SK-N-SH (cell line): Measurements from ENCODE around the gene PSMD1. TPM values are rescaled to one million over a fixed set of nuclear protein-coding genes. Genes with fewer than 3 reads are reported as not detected.

Experiments
- CTCF ChIA-PET: fragments of 300-600, 350-600 bp; formaldehyde crosslinking; extraction: SDS; loops from one replicate; lab custom pipeline; 2021; lab: Yijun Ruan, JAX
- POLR2A ChIA-PET: fragments of 350-600 bp; sonication (Branson Sonifier 250); formaldehyde crosslinking; extraction: SDS; loops from one replicate; lab custom pipeline; 2020; ENCODE audit warnings: antibody characterized with exemption, inconsistent platforms; lab: Yijun Ruan, JAX
- DNase-seq: peaks from one replicate; pipeline ENCODE4 v3.0.0; 2012
- H2AFZ ChIP-seq: fragments of 200-600 bp; sonication (generic); 2 replicates; pipeline ENCODE4 v1.8.1; 2016; ENCODE audit warnings: antibody characterized with exemption, mild to moderate bottlenecking, low read depth
- H3F3A ChIP-seq: fragments of 200-600 bp; sonication (generic); replicated peaks from 2 replicates; pipeline ENCODE3; 2016; ENCODE audit warnings: antibody characterized with exemption, mild to moderate bottlenecking; ENCODE audit not compliant: insufficient read depth
- H3K27ac ChIP-seq, 2 experiments: fragments of 200-500 bp in 1 of 2; fragments of 200-600 bp in 1 of 2; sonication (Bioruptor generic) in 1 of 2; sonication (generic), shearing (Covaris generic) in 1 of 2; 2 replicates each; pipeline versions ENCODE4 v1.5.1 to v1.6.1; 2014 to 2016; ENCODE audit warnings: low read depth in 2 of 2, inconsistent platforms in 1 of 2, low read length in 1 of 2, mild to moderate bottlenecking in 1 of 2, mixed read lengths in 1 of 2
- H3K27me3 ChIP-seq: fragments of 200-600 bp; sonication (generic), shearing (Covaris generic); 2 replicates; pipeline ENCODE4 v1.6.1; 2016; ENCODE audit warnings: mixed run types; ENCODE audit not compliant: insufficient read depth
- H3K36me3 ChIP-seq, 2 experiments: fragments of 200-500 bp in 1 of 2; fragments of 200-600 bp in 1 of 2; sonication (Bioruptor generic) in 1 of 2; sonication (generic) in 1 of 2; replicated peaks in 1 of 2; 2 replicates each; pipeline versions ENCODE3 to v1.5.1; 2014 to 2016; ENCODE audit warnings: low read length in 1 of 2, mild to moderate bottlenecking in 1 of 2; ENCODE audit not compliant: insufficient read depth in 2 of 2, control insufficient read depth in 1 of 2
- H3K4me1 ChIP-seq, 2 experiments: fragments of 200-500 bp in 1 of 2; fragments of 200-600 bp in 1 of 2; sonication (Bioruptor generic) in 1 of 2; sonication (generic), shearing (Covaris generic) in 1 of 2; 2 replicates each; pipeline versions ENCODE4 v1.5.1 to v1.6.1; 2014 to 2016; ENCODE audit warnings: low read depth in 1 of 2, low read length in 1 of 2, mixed run types in 1 of 2; ENCODE audit not compliant: insufficient read depth in 2 of 2, control insufficient read depth in 1 of 2
- H3K4me2 ChIP-seq: fragments of 200-600 bp; sonication (generic), shearing (Covaris generic); 2 replicates; pipeline ENCODE4 v1.6.1; 2017; ENCODE audit warnings: mixed run types
- H3K4me3 ChIP-seq, 2 experiments: fragments of 200-500 bp in 1 of 2; fragments of 200-600 bp in 1 of 2; sonication (Bioruptor generic) in 1 of 2; sonication (generic), shearing (Covaris generic) in 1 of 2; 2 replicates each; pipeline versions ENCODE4 v1.5.1 to v1.8.1; 2014 to 2016; ENCODE audit warnings: low read depth in 2 of 2, inconsistent platforms in 1 of 2, low read length in 1 of 2, mild to moderate bottlenecking in 1 of 2, mixed read lengths in 1 of 2, moderate library complexity in 1 of 2
- H3K79me2 ChIP-seq: fragments of 200-600 bp; sonication (generic); 2 replicates; pipeline ENCODE4 v1.8.1; 2017; ENCODE audit warnings: mild to moderate bottlenecking; ENCODE audit not compliant: insufficient read depth
- H3K9ac ChIP-seq: fragments of 200-600 bp; sonication (generic); 2 replicates; pipeline ENCODE4 v1.6.1; 2017; ENCODE audit warnings: mixed run types
- H3K9me2 ChIP-seq: fragments of 200-600 bp; sonication (generic); 2 replicates; pipeline ENCODE4 v1.6.1; 2017; ENCODE audit warnings: mixed run types
- H3K9me3 ChIP-seq: fragments of 200-600 bp; sonication (generic); 2 replicates; pipeline ENCODE4 v1.6.1; 2017; ENCODE audit warnings: mixed run types, mild to moderate bottlenecking, moderate library complexity
- H4K20me1 ChIP-seq: fragments of 200-600 bp; sonication (generic); 2 replicates; pipeline ENCODE4 v1.6.1; 2017; ENCODE audit warnings: mild to moderate bottlenecking, mixed run types; ENCODE audit not compliant: insufficient read depth
- FOXJ3 ChIP-seq: sonication (generic); formaldehyde crosslinking; IDR thresholded peaks from 2 replicates; pipeline ENCODE4 v1.5.1; 2020; ENCODE audit warnings: mild to moderate bottlenecking, missing genetic modification reagents
- JUND ChIP-seq: IDR thresholded peaks from 2 replicates; pipeline ENCODE4 v1.4.0; 2012
- MXI1 ChIP-seq: IDR thresholded peaks from 2 replicates; pipeline ENCODE4 v1.6.1; 2012; ENCODE audit warnings: mild to moderate bottlenecking, low read depth, low read length, improper control_type of control experiment
- NFIC ChIP-seq: IDR thresholded peaks from 2 replicates; pipeline ENCODE4 v1.4.0; 2012; ENCODE audit warnings: borderline replicate concordance
- PBX3 ChIP-seq: IDR thresholded peaks from 2 replicates; pipeline ENCODE4; 2012
- POLR2AphosphoS5 ChIP-seq: IDR thresholded peaks from 2 replicates; pipeline ENCODE4 v1.6.1; 2012; ENCODE audit warnings: low read depth, low read length
- RXRA ChIP-seq: IDR thresholded peaks from 2 replicates; pipeline ENCODE4 v1.4.0; 2012; ENCODE audit warnings: low read depth, mild to moderate bottlenecking, borderline replicate concordance
- SMC3 ChIP-seq: IDR thresholded peaks from 2 replicates; pipeline ENCODE4 v1.6.1; 2012; ENCODE audit warnings: low read depth, low read length, improper control_type of control experiment
- TCF12 ChIP-seq: IDR thresholded peaks from 2 replicates; pipeline ENCODE4 v1.4.0; 2012
- TEAD4 ChIP-seq: IDR thresholded peaks from 2 replicates; pipeline ENCODE4 v1.4.0; 2012; ENCODE audit warnings: mild to moderate bottlenecking, borderline replicate concordance; ENCODE audit not compliant: insufficient read depth
- USF2 ChIP-seq: fragments of 150-350 bp; IDR thresholded peaks from 2 replicates; pipeline ENCODE4 v1.6.1; 2017; ENCODE audit warnings: antibody characterized with exemption, low read length, low read depth, borderline replicate concordance
- WGBS: methylation state at CpG from one replicate; pipeline ENCODE4 v1.1.6; 2017; ENCODE audit warnings: low lambda C conversion rate; 5-methylcytosine and 5-hydroxymethylcytosine counted together
- polyA plus RNA-seq, 3 experiments: library from polyadenylated mRNA; depleted of rRNA; stranded (reverse); fragments of >200 nt; gene quantifications; 2 replicates each; pipeline ENCODE4 v1.2.3, GENCODE V29; 2012

Gene PSMD1
- polyA plus RNA-seq, 1 of the 3 experiments (the other 2 are of a cell fraction), result 92.3 TPM

GRCh38 chr2:231053846-231054245 lies 2.8 kb upstream of the PSMD1 start:
- H3K9ac ChIP-seq, result no peak overlapping the region
- peaks cover 21% of the 10 kb centered on the region for H3K79me2 ChIP-seq
- no peak overlapping the region for H3K27ac ChIP-seq
- TF ChIP-seq PBX3 (no peak), RXRA (no peak), TCF12 (no peak), MXI1 (no peak), JUND (no peak), TEAD4 (no peak), USF2 (no peak), SMC3 (no peak), NFIC (no peak)
- no peak overlapping the region for H3K4me3 ChIP-seq
- H3K4me1 ChIP-seq, result peaks cover 9 to 17% of the 10 kb centered on the region in 2 experiments; a peak in 3 of 4 replicates
- peaks cover 4% of the 10 kb centered on the region; the same call in 1 of the 2 replicates for H4K20me1 ChIP-seq
- no peak for DNase-seq
- ChIA-PET POLR2A (no interaction called here), CTCF (interaction anchor here (1.4 to 3.9 kb wide), 6 partner anchors 10 to 230 kb away, joined by 5 to 39 read pairs (median 8); partner anchors contain the start of gene C2orf72)
- WGBS, result 81% methylated on average over 6 of the region's 6 CpGs
- no peaks in the 10 kb centered on the region for H3F3A ChIP-seq
- H3K4me2 ChIP-seq, result no peak overlapping the region
- H2AFZ ChIP-seq, result no peak overlapping the region
- no peaks in the 10 kb centered on the region for H3K9me2 ChIP-seq
- no peaks in the 10 kb centered on the region for H3K27me3 ChIP-seq
- no peaks in the 10 kb centered on the region for H3K36me3 ChIP-seq
- no peaks in the 10 kb centered on the region for H3K9me3 ChIP-seq

GRCh38 chr2:231057590-231057989 lies 923 bp downstream of the PSMD1 start:
- peaks cover 29% of the 10 kb centered on the region for H4K20me1 ChIP-seq
- peak overlapping the region; percentile 86 to 100 for H3K4me3 ChIP-seq
- H3K36me3 ChIP-seq, result peaks cover 13 to 15% of the 10 kb centered on the region in 2 experiments
- no peaks in the 10 kb centered on the region for H3K9me3 ChIP-seq
- peak overlapping the region; percentile 95 for H3K9ac ChIP-seq
- no peak for DNase-seq
- ChIA-PET POLR2A (no interaction called here), CTCF (interaction anchor here (0.7 to 1.6 kb wide), 8 partner anchors 11 to 400 kb away, joined by 3 to 6 read pairs (median 4); no protein-coding TSS in a partner anchor)
- H3K9me2 ChIP-seq, result no peaks in the 10 kb centered on the region
- no peaks in the 10 kb centered on the region for H3F3A ChIP-seq
- peaks cover 59% of the 10 kb centered on the region for H3K79me2 ChIP-seq
- H2AFZ ChIP-seq, result no peak overlapping the region
- no peaks in the 10 kb centered on the region for H3K27me3 ChIP-seq
- H3K27ac ChIP-seq, result peak overlapping the region in 1 of 2 experiments; percentile 80; a peak in 3 of 4 replicates
- no peak for TF ChIP-seq POLR2AphosphoS5
- TF ChIP-seq SMC3, result no peak
- no peak for TF ChIP-seq FOXJ3 (CRISPR knock-in tag)
- TF ChIP-seq JUND, result no peak
- no peak for TF ChIP-seq MXI1
- 18% methylated on average over 10 of the region's 10 CpGs for WGBS
- H3K4me2 ChIP-seq, result peak overlapping the region; percentile 88
- peaks cover 13 to 15% of the 10 kb centered on the region in 2 experiments; a peak in 3 of 4 replicates for H3K4me1 ChIP-seq
